ENCODE measurements around the gene EFNA4. TPM values are rescaled to one million over a fixed set of nuclear protein-coding genes. Genes with fewer than 3 reads are reported as not detected.

Gene EFNA4
- total RNA-seq, 1 experiment from 2014 or later = 17.0 TPM

DNA sequence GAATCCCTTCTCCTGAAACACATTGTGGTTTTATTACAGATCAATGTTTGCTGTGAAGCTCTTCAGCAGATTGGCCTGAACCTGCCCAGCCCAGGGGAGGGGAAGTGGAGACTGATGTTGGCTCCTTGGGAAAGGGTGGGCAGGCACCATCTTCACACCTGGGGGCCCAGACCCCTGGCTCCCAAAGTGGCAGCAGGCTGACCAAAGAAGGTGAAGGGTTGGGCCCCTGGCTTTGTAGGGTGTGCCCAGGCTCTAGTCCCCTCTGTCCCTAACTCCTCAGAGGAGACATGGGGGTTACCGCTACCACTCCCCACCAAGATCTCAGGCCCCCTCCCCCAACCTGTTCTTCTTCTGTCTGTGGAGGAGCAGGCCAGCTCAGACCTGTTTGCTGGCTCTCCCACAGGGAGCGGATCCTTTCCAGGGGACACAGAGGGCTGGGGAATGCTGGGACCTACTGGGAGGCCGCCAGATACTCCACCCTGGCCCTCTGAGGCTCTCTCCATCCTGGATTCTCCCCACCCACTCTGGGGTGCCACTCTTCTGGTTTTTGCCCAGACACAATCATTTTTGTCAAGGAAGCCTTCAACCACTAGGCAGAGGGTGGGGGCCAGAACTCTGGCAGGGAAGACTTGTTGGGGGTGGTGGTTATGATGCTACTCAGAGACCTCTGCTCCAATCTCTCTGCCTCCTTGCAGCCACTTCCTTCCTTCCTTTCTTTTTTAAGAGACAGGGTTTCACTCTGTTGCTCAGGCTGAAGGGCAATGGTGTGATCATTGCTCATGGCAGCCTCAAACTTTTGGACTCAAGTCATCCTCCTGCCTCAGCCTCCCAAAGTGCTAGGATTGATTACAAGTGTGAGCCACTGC is 10.1 kb downstream of the EFNA4 start:
- CTCF ChIA-PET = interaction anchor here (1.2 kb wide), 1 partner anchor 11 kb away, joined by 3 read pairs; no protein-coding TSS in a partner anchor

DNA sequence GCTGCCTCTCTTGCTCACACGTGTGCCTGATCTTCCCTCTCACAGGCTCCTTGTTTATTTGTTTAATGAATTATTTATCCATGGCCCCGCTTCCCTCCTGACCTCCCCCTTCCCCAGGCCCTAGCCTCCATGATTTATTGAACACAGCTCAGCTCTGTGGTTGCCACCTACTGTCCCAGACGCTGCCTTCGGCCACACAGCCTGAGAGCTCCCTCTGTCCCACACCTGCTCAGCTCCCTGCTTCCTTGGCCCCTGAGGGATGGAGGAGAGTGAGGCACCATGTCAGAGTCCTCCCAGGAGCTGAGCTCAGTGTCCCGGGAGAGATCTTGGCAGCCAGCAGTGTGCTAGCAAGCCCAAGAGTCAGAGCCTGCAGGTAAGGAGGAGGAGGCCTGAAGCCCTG is 12.0 kb downstream of the EFNA4 start:
- no peak overlapping the region for H3K4me3 ChIP-seq (ENCODE audit: low read depth, low read length, poor library complexity, severe bottlenecking)
- CTCF ChIA-PET = interaction anchor here (1.5 kb wide), 1 partner anchor 9 kb away, joined by 5 read pairs; no protein-coding TSS in a partner anchor
- intact Hi-C loops (cut with micrococcal nuclease; ENCODE audit: unreplicated experiment) = no loop called here
- no peaks in the 10 kb centered on the region for H3K36me3 ChIP-seq (ENCODE audit: insufficient read depth, low read length, poor library complexity, severe bottlenecking)
- POLR2A ChIA-PET (ENCODE audit: low non-redundant PET) = no interaction called here
- BruUV-seq (replicated peaks) = no TSS peak
- H3K27ac ChIP-seq (ENCODE audit: low read depth, low read length, poor library complexity, severe bottlenecking) = no peak overlapping the region
- no peak for TF ChIP-seq EZH2 (IDR thresholded peaks at IDR 0.05; ENCODE audit: borderline replicate concordance, low read depth, low read length, poor library complexity, severe bottlenecking)
- no peak for TF ChIP-seq CTCF (conservative IDR thresholded peaks at IDR 0.05; ENCODE audit: low read depth, low read length)
- peaks cover 6% of the 10 kb centered on the region for H3K27me3 ChIP-seq (replicated peaks; ENCODE audit: insufficient read depth, low read depth, low read length, poor library complexity)
- DNase-seq (ENCODE audit: low spot score) = no peak
- no peaks in the 10 kb centered on the region for H3K9me3 ChIP-seq (ENCODE audit: low read depth, low read length, poor library complexity, severe bottlenecking)
- peaks cover 27% of the 10 kb centered on the region for H3K4me1 ChIP-seq (ENCODE audit: insufficient read depth, low read length, poor library complexity, severe bottlenecking)

More for the DNA sequence above, 10.1 kb downstream of the EFNA4 start:
- no peak overlapping the region for H3K27ac ChIP-seq (ENCODE audit: low read depth, low read length, poor library complexity, severe bottlenecking)
- H3K9me3 ChIP-seq (ENCODE audit: low read depth, low read length, poor library complexity, severe bottlenecking) = no peaks in the 10 kb centered on the region
- H3K27me3 ChIP-seq (replicated peaks; ENCODE audit: insufficient read depth, low read depth, low read length, poor library complexity) = no peaks in the 10 kb centered on the region
- TF ChIP-seq EZH2 (IDR thresholded peaks at IDR 0.05; ENCODE audit: borderline replicate concordance, low read depth, low read length, poor library complexity, severe bottlenecking) (no peak), CTCF (conservative IDR thresholded peaks at IDR 0.05; ENCODE audit: low read depth, low read length) (no peak)
- H3K4me1 ChIP-seq (ENCODE audit: insufficient read depth, low read length, poor library complexity, severe bottlenecking) = peaks cover 20% of the 10 kb centered on the region
- no TSS peak for BruUV-seq (replicated peaks)
- peaks cover 5% of the 10 kb centered on the region for H3K36me3 ChIP-seq (ENCODE audit: insufficient read depth, low read length, poor library complexity, severe bottlenecking)
- DNase-seq (ENCODE audit: low spot score) = no peak
- intact Hi-C loops (cut with micrococcal nuclease; ENCODE audit: unreplicated experiment) = no loop called here
- H3K4me3 ChIP-seq (ENCODE audit: low read depth, low read length, poor library complexity, severe bottlenecking) = no peak overlapping the region
- POLR2A ChIA-PET (ENCODE audit: low non-redundant PET) = no interaction called here

DNA sequence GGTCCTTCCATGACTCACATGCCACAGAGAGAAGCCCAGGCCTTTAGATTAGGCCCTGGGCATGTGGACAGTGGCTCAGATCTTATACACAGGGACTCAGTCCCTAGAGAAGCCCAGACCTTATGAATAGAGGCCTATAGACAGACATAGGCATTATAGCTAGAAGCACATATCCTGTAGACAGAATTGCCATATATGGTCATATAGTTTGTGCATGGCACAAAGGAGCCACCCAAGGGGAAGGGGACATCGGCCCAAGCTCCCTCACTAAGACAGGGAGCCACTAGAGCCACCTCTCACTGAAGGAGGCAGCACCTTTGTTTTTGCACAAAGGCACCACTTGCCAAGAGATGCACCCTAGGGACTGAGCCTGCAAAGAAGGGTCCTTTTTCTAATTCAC is 12.8 kb downstream of the EFNA4 start:
- Histone ChIP-seq H3K9me3 (ENCODE audit: low read depth, low read length, poor library complexity, severe bottlenecking) (no peaks in the 10 kb centered on the region), H3K27ac (ENCODE audit: low read depth, low read length, poor library complexity, severe bottlenecking) (no peak overlapping the region)

More for the DNA sequence above, 12.8 kb downstream of the EFNA4 start:
- peaks cover 11% of the 10 kb centered on the region for H3K27me3 ChIP-seq (replicated peaks; ENCODE audit: insufficient read depth, low read depth, low read length, poor library complexity)
- ChIA-PET CTCF (interaction anchor here (1.5 kb wide), 1 partner anchor 9 kb away, joined by 5 read pairs; no protein-coding TSS in a partner anchor), POLR2A (ENCODE audit: low non-redundant PET) (no interaction called here)
- no peak overlapping the region for H3K4me3 ChIP-seq (ENCODE audit: low read depth, low read length, poor library complexity, severe bottlenecking)
- no peak for DNase-seq (ENCODE audit: low spot score)
- H3K36me3 ChIP-seq (ENCODE audit: insufficient read depth, low read length, poor library complexity, severe bottlenecking) = no peaks in the 10 kb centered on the region
- no peak for TF ChIP-seq CTCF (conservative IDR thresholded peaks at IDR 0.05; ENCODE audit: low read depth, low read length)
- TF ChIP-seq EZH2 (IDR thresholded peaks at IDR 0.05; ENCODE audit: borderline replicate concordance, low read depth, low read length, poor library complexity, severe bottlenecking) = no peak
- H3K4me1 ChIP-seq (ENCODE audit: insufficient read depth, low read length, poor library complexity, severe bottlenecking) = peaks cover 27% of the 10 kb centered on the region
- no TSS peak for BruUV-seq (replicated peaks)
- intact Hi-C loops (cut with micrococcal nuclease; ENCODE audit: unreplicated experiment) = no loop called here
